Muscle of arm (tissue), 12 donors: Measurements from ENCODE around the gene CALN1. TPM values are rescaled to one million over a fixed set of nuclear protein-coding genes. Genes with fewer than 3 reads are reported as not detected.

Experiments used
- DNase-seq: peaks from one replicate; pipeline ENCODE4 v3.0.0-alpha.2; 2013
- polyA plus RNA-seq, 12 donors: library from polyadenylated mRNA; unstranded; fragments of 120-200 nt; gene quantifications; one replicate each; pipeline ENCODE4 v1.2.1, GENCODE V29; 2013; ENCODE audit not compliant: insufficient read length in 12 of 12

CALN1 gene
- polyA plus RNA-seq, 12 donors, result 0.95 to 2.6 (median 1.6) TPM; not detected in 2

DNA sequence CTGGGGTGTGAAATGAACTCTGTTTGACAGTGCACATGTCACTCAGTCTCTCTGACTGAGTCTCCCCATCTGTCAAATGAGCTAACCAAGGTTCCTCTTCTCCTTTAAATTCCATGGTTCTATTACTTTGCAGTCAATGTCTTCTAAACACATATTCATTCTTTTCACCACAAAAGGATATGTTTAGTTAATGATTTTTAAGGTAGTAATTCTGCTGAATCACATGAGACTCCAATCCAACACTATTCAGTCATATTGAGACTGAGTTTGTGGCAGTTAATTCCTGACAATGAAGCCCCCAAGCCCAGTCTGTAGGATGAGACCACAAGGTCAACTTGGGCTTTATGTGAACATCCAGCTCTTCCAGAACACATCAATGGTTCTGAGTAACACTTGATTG is 85.3 kb downstream of the CALN1 start:
- DNase-seq, result no peak

DNA sequence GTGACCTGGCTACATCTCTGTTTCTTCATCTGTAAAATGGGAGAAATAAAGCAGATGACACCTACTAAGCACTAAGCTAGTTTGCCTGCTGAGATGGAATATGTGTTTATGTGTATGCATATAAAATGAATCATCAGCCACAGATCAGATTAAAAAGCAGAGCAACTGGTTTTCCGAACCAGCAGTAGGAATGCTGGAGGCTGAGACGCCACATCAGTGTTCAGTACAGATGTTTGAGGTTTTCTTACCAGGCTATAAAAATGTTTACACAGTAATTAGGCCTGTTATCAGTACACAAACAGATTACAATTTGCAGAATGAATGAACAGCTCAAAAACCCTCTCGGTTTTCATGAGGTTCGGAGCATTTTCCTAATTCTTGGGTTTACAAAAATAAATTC is 85.8 kb downstream of the CALN1 start:
- DNase-seq, result no peak

DNA sequence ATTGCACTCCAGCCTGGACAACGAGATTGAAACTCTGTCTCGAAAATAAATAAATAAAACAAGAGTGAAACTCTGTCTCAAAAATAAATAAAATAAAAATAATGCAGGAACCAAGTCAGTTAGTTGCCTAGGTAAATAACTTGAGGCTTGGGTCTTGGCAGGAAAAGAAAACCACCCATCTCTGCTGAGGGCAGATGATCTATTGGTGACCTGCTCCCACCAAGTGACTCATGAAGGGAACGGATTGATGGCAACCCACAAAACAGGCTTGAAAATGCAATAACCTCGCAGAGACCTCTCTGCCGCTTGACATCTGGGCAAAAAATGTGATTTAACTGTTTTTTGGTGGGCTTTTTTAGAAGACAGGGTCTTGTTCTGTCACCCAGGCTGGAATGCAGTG is 86.6 kb downstream of the CALN1 start:
- DNase-seq, result no peak

- DNase-seq, result no peak
Measured at GRCh38 chr7:72321637-72322036, 90.5 kb downstream of the CALN1 start.

GRCh38 chr7:72321081-72321480 is 91.1 kb downstream of the CALN1 start:
- no peak for DNase-seq

GRCh38 chr7:72317341-72317740 is 94.8 kb downstream of the CALN1 start:
- DNase-seq, result no peak

DNA sequence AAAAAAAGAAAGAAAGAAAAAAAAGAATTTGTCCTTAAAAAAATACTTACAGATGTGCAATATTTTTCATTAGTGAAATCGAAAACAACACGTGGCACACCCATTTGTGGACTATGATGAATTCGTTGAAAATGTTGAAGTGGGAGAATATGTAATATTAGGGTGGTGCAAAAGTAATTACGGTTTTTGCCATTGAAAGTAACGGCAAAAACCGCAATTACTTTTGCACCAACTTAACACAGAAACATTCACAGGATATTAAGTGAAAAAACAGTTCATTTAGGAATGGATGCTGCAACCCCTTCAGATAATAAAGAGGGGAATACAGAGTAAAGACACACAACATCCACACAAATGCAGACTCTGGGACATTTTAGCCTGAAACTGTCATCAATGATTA is 96.0 kb downstream of the CALN1 start:
- no peak for DNase-seq

DNA sequence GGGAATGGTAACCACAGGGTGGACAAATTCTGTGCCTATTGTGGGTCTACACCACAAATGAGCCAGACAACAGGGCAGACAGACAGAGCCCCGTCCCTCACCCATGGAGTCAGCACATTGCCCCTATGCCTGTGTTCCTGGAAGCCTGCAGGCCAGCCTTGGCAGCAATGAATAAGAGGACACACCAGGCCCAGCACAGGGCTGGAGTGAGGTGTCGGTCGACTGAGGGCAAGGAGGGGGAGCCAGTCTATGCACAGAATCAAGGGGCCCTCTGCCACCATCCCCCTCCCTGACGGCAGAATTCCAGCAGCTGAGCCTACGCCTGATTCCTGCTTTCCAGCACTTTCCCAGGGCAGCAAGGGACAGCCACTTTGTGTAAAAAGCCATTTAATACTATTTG is 98.2 kb downstream of the CALN1 start:
- DNase-seq, result no peak

DNA sequence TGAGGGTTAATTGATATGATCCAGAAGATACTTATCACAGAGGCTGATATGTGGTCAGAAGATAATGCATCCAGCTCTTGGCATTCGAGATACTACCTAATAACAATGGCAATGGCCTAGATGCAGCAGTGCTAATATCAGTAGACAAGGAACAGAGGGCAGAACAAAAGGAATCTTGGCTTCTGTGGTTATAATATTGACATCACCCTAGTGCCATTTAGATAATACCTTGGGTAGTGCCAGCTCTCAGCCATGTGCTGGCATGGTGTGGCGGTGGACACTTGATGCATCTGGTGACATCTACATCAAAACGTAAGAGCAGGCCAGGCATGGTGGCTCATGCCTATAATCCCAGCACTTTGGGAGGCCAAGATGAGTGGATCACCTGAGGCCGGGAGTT is 101.8 kb downstream of the CALN1 start:
- DNase-seq, result no peak

GRCh38 chr7:72309476-72309875 is 102.7 kb downstream of the CALN1 start:
- DNase-seq, result no peak

GRCh38 chr7:72308986-72309385 is 103.2 kb downstream of the CALN1 start:
- DNase-seq, result no peak

DNA sequence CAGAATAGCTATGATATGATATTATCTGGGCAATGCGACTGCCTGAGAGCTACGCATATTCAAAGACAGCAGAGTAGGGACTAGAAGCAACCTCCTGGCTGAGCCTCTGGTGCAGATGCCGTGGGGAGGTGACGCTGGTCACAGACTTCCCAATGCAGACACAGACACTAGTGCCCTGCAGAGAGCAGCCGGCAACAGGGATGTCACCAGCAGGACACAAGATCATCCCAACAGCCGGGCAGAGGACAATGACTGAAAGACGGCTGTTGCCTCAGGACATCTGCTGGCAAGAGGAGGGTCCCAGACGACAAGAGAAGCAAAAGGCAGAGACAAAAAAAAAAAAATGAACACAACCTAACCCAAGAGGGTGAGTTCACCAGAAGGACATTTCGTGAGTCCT is 104.6 kb downstream of the CALN1 start:
- DNase-seq, result no peak

- no peak for DNase-seq
Measured at GRCh38 chr7:72298912-72299311, 113.2 kb downstream of the CALN1 start.

DNA sequence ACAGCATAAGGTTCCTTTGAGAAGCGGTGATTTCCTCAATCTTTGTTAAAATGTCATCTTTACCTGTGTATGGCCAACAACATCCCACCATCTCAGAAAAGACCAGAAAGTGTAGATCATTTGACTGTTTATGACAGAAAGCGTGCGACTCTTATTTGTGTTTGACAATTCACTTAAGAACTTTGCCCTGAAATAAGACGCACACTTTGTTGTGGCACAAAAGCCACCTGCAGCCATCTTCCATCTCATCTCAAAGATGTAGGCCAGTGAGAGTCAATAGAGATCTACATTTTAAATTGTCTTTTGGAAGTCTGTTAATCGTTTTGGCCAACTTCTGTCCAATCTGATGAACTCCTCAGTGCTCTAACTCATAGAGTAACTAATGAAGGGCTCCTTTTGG is 114.0 kb downstream of the CALN1 start:
- no peak for DNase-seq

- DNase-seq, result no peak
Measured at GRCh38 chr7:72297636-72298035, 114.5 kb downstream of the CALN1 start.

GRCh38 chr7:72292794-72293193 is 119.3 kb downstream of the CALN1 start:
- no peak for DNase-seq

DNA sequence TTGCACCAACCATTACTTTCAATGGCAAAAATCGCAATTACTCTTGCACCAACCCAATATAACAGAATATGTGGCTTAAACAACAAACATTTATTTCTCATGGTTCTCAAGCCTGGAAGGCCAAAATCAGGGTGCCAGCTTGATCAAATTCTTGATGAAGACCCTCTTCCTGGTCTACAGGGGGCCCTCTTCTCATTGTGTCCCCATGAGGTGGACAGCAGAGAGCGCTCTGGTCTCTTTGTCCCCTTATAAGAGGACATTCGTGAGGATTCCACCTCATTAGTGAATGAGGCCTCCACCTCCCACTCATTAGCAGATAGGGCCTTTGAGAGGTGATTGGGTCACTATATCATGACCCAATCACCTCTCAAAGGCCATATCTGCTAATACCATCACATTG is 120.0 kb downstream of the CALN1 start:
- DNase-seq, result no peak

GRCh38 chr7:72286519-72286918 is 125.6 kb downstream of the CALN1 start:
- no peak for DNase-seq

GRCh38 chr7:72283309-72283708 is 128.8 kb downstream of the CALN1 start:
- DNase-seq, result no peak

GRCh38 chr7:72281308-72281707 is 130.8 kb downstream of the CALN1 start:
- DNase-seq, result no peak

DNA sequence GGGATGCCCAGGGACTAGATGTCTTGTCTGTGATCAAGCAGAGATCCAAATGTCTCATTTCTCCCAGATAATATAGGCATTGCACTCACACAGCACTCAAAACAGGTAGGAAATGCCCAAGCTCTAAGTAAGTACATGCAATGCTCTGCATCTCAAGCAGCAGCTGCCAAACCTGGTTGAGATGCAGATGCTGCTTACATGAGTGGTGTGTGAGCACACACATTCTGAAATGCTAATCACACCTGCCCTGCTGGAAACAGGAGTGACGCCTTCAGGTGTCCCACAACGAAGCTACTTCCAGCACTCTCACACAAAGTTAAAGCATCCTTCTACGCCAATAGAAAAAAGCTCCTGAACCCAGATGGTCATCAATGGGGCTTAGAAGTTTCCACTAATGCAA is 132.9 kb downstream of the CALN1 start:
- DNase-seq, result no peak

GRCh38 chr7:72278550-72278949 is 133.6 kb downstream of the CALN1 start:
- no peak for DNase-seq

DNA sequence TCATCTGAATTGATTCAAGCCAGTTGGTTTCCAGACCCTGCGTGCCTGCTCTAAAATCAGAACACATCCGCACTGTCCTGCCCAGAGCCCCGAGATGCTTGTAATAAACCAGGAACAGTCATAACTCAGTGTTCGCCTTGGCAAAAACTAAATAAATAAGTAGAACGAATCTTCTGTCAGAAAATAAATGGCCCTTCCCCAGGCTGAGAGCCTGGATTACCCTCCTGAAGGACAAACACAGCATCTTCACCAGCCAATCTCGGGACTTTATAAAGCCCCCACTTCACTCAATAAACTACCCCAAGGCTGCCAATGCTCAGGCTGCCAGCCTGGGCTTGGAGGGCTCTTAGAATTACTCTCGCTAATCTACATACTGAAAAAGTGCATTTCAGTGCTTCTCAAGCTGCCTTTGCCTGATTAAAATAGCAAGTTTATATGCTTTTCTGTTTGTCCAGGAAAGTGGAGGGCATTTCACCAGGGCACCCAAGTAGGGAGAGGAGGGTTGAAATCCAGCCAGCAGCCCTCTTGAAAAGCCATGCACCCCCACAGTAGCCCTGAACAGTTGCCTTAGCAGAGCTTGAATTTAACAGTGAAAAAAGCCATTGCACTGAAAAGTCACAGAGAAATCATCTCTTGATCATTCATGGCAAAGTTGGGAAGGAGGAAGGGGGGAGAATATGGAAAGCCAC is 136.6 kb downstream of the CALN1 start:
- no peak for DNase-seq

- no peak for DNase-seq
Measured at GRCh38 chr7:72272479-72272878, 139.7 kb downstream of the CALN1 start.

DNA sequence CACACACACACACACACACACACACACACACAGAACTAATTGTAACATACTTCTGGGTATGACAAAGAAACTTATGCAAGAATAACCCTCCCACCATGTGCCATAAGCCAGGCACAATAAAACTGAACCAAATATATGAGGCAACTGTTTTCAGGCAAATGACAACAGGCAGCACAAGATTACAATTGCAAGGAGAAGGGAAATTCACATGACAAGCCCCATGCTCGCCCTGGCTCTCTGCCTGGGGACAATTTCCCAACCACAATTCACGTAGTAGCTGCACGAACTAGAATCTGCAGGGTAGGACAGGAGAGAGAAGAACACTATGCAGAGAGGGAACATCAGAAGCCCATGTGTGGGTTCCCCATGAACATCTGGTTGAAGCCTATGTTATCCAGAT is 143.3 kb downstream of the CALN1 start:
- no peak for DNase-seq
